GM19452 (cell line): Measurements from ENCODE around the gene WDR38.

Experiments used
- ATAC-seq: cut with Tn5 transposase; IDR thresholded peaks from one replicate; pipeline ENCODE4 v1.9.1; 2021; ENCODE audit not compliant: unreplicated experiment

The WDR38 gene

GRCh38 chr9:124880501-124880900 lies 27.2 kb downstream of the WDR38 start:
- no peak for ATAC-seq

GRCh38 chr9:124881138-124881743 lies 28.0 kb downstream of the WDR38 start:
- no peak for ATAC-seq

GRCh38 chr9:124882231-124882630 lies 29.0 kb downstream of the WDR38 start:
- no peak for ATAC-seq

GRCh38 chr9:124884376-124884775 lies 31.1 kb downstream of the WDR38 start:
- ATAC-seq, result no peak

- no peak for ATAC-seq
Measured at GRCh38 chr9:124885551-124885950, 32.3 kb downstream of the WDR38 start.

GRCh38 chr9:124886461-124886860 lies 33.2 kb downstream of the WDR38 start:
- no peak for ATAC-seq

GRCh38 chr9:124886866-124887492 lies 33.7 kb downstream of the WDR38 start:
- ATAC-seq, result no peak

- ATAC-seq, result no peak
Measured at GRCh38 chr9:124887832-124888231, 34.6 kb downstream of the WDR38 start.

- ATAC-seq, result no peak
Measured at GRCh38 chr9:124889006-124889405, 35.7 kb downstream of the WDR38 start.

GRCh38 chr9:124890179-124890578 lies 36.9 kb downstream of the WDR38 start:
- no peak for ATAC-seq

- ATAC-seq, result no peak
Measured at GRCh38 chr9:124894035-124894740, 40.9 kb downstream of the WDR38 start.

GRCh38 chr9:124894741-124895170 lies 41.5 kb downstream of the WDR38 start:
- ATAC-seq, result no peak

- ATAC-seq, result no peak
Measured at GRCh38 chr9:124897570-124898460, 44.6 kb downstream of the WDR38 start.

- ATAC-seq, result no peak
Measured at GRCh38 chr9:124899845-124900244, 46.6 kb downstream of the WDR38 start.

- no peak for ATAC-seq
Measured at GRCh38 chr9:124906966-124907365, 53.7 kb downstream of the WDR38 start.
